WTC11 (cell line): ENCODE data around the gene SORCS2. TPM values are rescaled to one million over a fixed set of nuclear protein-coding genes. Genes with fewer than 3 reads are reported as not detected.

Experiments
- ATAC-seq: fragments of 200-7000 bp; cut with Tn5 transposase; 2 replicates; pipeline ENCODE4 v1.10.0; 2021; ENCODE audit warnings: mild to moderate bottlenecking, moderate library complexity
- CTCF ChIA-PET: fragments of 300-600 bp; sonication (Branson Sonifier 250); formaldehyde crosslinking; loops from one replicate; lab custom pipeline; 2021; ENCODE audit warnings: antibody characterized with exemption; lab: Charles Lee
- POLR2A ChIA-PET: fragments of 350-600 bp; sonication (Branson Sonifier 250); formaldehyde crosslinking; loops from one replicate; lab custom pipeline; 2021; ENCODE audit warnings: antibody characterized with exemption; lab: Charles Lee
- DNase-seq: peaks from one replicate; pipeline ENCODE4 v3.0.0; 2021; ENCODE audit warnings: low spot score
- H3K27ac Mint-ChIP-seq: 2 replicates; pipeline ENCODE4 v1.8.0; 2021; ENCODE audit warnings: mixed read lengths
- H3K27me3 Mint-ChIP-seq: 2 replicates; pipeline ENCODE4 v1.8.0; 2021; ENCODE audit warnings: low read depth, mild to moderate bottlenecking, moderate library complexity, mixed read lengths
- H3K36me3 Mint-ChIP-seq: 2 replicates; pipeline ENCODE4 v1.8.0; 2021; ENCODE audit warnings: mixed read lengths
- H3K4me1 Mint-ChIP-seq: 2 replicates; pipeline ENCODE4 v1.8.0; 2022; ENCODE audit warnings: mixed read lengths
- H3K4me3 Mint-ChIP-seq: 2 replicates; pipeline ENCODE4 v1.8.0; 2021; ENCODE audit warnings: mild to moderate bottlenecking, moderate library complexity, mixed read lengths
- H3K9me3 Mint-ChIP-seq: 2 replicates; pipeline ENCODE4 v1.8.0; 2021; ENCODE audit warnings: mixed read lengths
- AFF4 ChIP-seq: sonication (generic); formaldehyde crosslinking; IDR thresholded peaks from 2 replicates; pipeline ENCODE4 v1.8.1; 2023; ENCODE audit warnings: mild to moderate bottlenecking, missing genetic modification reagents, borderline replicate concordance
- ARID4B ChIP-seq: sonication (generic); formaldehyde crosslinking; IDR thresholded peaks from 2 replicates; pipeline ENCODE4 v1.8.0; 2023; ENCODE audit warnings: missing genetic modification reagents, mild to moderate bottlenecking, borderline replicate concordance
- E2F5 ChIP-seq: sonication (generic); formaldehyde crosslinking; IDR thresholded peaks from 2 replicates; pipeline ENCODE4 v1.8.1; 2022; ENCODE audit warnings: mild to moderate bottlenecking, moderate library complexity, missing genetic modification reagents
- ELF4 ChIP-seq: sonication (generic); formaldehyde crosslinking; IDR thresholded peaks from 2 replicates; pipeline ENCODE4 v1.8.1; 2022; ENCODE audit warnings: low read depth, mild to moderate bottlenecking, moderate library complexity, missing genetic modification reagents
- ERG ChIP-seq: fragments of 250-450 bp; sonication (Bioruptor Pico); IDR thresholded peaks from 2 replicates; pipeline ENCODE4 v1.8.0; 2021; ENCODE audit warnings: mild to moderate bottlenecking
- FOXK1 ChIP-seq: sonication (generic); formaldehyde crosslinking; IDR thresholded peaks from 2 replicates; pipeline ENCODE4 v1.8.0; 2022; ENCODE audit warnings: mild to moderate bottlenecking, moderate library complexity, missing genetic modification reagents
- MLX ChIP-seq: sonication (generic); formaldehyde crosslinking; IDR thresholded peaks from 2 replicates; pipeline ENCODE4 v1.8.1; 2023; ENCODE audit warnings: mild to moderate bottlenecking, missing genetic modification reagents, moderate library complexity
- PREB ChIP-seq: sonication (generic); formaldehyde crosslinking; IDR thresholded peaks from 2 replicates; pipeline ENCODE4 v1.8.1; 2022; ENCODE audit warnings: mild to moderate bottlenecking, missing genetic modification reagents, moderate library complexity, borderline replicate concordance
- SOX15 ChIP-seq: fragments of 250-450 bp; sonication (Bioruptor Pico); IDR thresholded peaks from 2 replicates; pipeline ENCODE4 v1.9.0; 2021; ENCODE audit warnings: mild to moderate bottlenecking
- USF1 ChIP-seq: sonication (generic); formaldehyde crosslinking; IDR thresholded peaks from 2 replicates; pipeline ENCODE4 v1.8.0; 2022; ENCODE audit warnings: mild to moderate bottlenecking, missing genetic modification reagents
- ZNF281 ChIP-seq: sonication (generic); formaldehyde crosslinking; IDR thresholded peaks from 2 replicates; pipeline ENCODE4 v1.8.0; 2023; ENCODE audit warnings: mild to moderate bottlenecking, missing genetic modification reagents
- ZNF423 ChIP-seq: fragments of 250-450 bp; sonication (Bioruptor Pico); IDR thresholded peaks from 2 replicates; pipeline ENCODE4 v2.1.2; 2022; ENCODE audit warnings: mild to moderate bottlenecking, moderate library complexity
- ZNF532 ChIP-seq: fragments of 250-450 bp; sonication (Bioruptor Pico); IDR thresholded peaks from 2 replicates; pipeline ENCODE4 v1.9.0; 2021; ENCODE audit warnings: mild to moderate bottlenecking, borderline replicate concordance
- ZNF671 ChIP-seq: fragments of 250-450 bp; sonication (Bioruptor Pico); IDR thresholded peaks from 2 replicates; pipeline ENCODE4 v1.8.0; 2021; ENCODE audit warnings: mild to moderate bottlenecking
- total RNA-seq: library from RNA; stranded (reverse); gene quantifications from 3 replicates; pipeline ENCODE4 v1.2.3, GENCODE V29; 2021

Gene SORCS2
- total RNA-seq, 1 experiment from 2014 or later, result 6.6 TPM

- H3K4me1 Mint-ChIP-seq, result peaks cover 9% of the 10 kb centered on the region
- ATAC-seq (no peak), DNase-seq (no peak)
- ChIA-PET CTCF (interaction anchor here (1.9 kb wide), 1 partner anchor 33 kb away, joined by 14 read pairs; no protein-coding TSS in a partner anchor), POLR2A (no interaction called here)
- no peak overlapping the region for H3K4me3 Mint-ChIP-seq
- H3K27ac Mint-ChIP-seq, result no peak overlapping the region
- peaks cover 3% of the 10 kb centered on the region for H3K9me3 Mint-ChIP-seq
- H3K27me3 Mint-ChIP-seq, result no peaks in the 10 kb centered on the region
- no peaks in the 10 kb centered on the region for H3K36me3 Mint-ChIP-seq
- TF ChIP-seq ZNF423 (no peak), E2F5 (no peak), ERG (CRISPR knock-in tag) (no peak), ZNF671 (no peak), AFF4 (CRISPR knock-in tag) (no peak), ZNF532 (CRISPR knock-in tag) (no peak), ELF4 (CRISPR knock-in tag) (no peak), MLX (CRISPR knock-in tag) (no peak), PREB (CRISPR knock-in tag) (no peak), ARID4B (CRISPR knock-in tag) (no peak), ZNF281 (CRISPR knock-in tag) (no peak), SOX15 (CRISPR knock-in tag) (no peak), USF1 (no peak), FOXK1 (CRISPR knock-in tag) (no peak)
Measured at GRCh38 chr4:7367406-7367805, 175.1 kb downstream of the SORCS2 start.
